Measurements from ENCODE around the gene DGCR6L. TPM values are rescaled to one million over a fixed set of nuclear protein-coding genes. Genes with fewer than 3 reads are reported as not detected.
"Not testable (repeated sequence)": the region's sequence is repeated elsewhere in the genome, so short reads cannot be mapped to it uniquely, and the experiment has no call there.

DGCR6L gene
- total RNA-seq, 1 experiment from 2014 or later: 37.4 TPM

DNA sequence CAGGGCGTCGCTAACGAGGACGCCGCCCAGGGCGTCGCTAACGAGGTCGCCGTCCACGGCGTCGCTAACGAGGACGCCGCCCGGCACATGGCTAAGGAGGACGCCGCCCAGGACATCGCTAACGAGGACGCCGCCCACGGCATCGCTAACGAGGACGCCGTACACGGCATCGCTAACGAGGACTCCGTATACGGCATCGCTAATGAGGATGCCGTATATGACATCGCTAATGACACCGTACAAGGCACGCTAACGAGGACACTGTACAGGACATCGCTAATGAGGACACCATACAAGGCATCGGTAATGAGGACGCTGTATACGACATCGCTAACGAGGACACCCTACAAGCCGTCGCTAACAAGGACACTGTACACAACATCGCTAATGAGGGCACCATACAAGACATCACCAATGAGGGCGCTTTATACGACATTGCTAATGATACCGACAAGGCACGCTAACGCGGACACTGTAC is 41.9 kb upstream of the DGCR6L start:
- H3K27ac Mint-ChIP-seq (ENCODE audit: unreplicated experiment); DNase-seq; CTCF ChIA-PET: not testable (repeated sequence)

DNA sequence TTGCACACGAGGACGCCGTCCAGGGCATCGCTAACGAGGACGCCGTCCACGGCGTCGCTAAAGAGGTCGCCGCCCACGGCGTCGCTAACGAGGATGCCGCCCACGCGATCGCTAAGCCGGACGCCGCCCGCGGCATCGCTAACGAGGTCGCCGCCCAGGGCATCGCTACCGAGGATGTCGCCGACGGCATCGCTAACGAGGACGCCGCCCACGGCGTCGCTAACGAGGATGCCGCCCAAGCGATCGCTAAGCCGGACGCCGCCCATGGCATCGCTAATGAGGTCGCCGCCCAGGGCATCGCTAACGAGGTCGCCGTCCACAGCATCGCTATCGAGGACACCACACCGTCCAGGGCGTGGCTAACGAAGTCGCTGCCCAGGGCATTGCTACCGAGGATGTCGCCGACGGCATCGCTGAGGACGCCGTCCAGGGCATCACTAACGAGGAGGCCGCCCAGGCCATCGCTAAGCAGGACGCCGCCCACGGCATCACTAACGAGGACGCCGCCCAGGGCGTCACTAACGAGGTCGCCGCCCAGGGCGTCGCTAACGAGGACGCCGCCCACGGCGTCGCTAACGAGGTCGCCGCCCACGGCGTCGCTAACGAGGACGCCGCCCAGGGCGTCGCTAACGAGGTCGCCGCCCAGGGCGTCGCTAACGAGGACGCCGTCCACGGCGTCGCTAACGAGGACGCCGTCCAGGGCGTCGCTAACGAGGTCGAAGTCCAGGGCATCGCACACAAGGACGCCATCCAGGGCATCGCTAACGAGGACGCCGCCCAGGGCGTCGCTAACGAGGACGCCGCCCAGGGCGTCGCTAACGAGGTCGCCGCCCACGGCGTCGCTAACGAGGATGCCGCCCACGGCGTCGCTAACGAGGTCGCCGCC is 41.2 kb upstream of the DGCR6L start:
- DNase-seq; H3K27me3 Mint-ChIP-seq (ENCODE audit: insufficient read depth, unreplicated experiment); H3K27me3 ChIP-seq (replicated peaks; ENCODE audit: control insufficient read depth, insufficient read depth, low read length); BruUV-seq (replicated peaks); H3K4me3 ChIP-seq (ENCODE audit: low read depth, low read length); H3K9me3 Mint-ChIP-seq (ENCODE audit: unreplicated experiment); H3K4me3 Mint-ChIP-seq (ENCODE audit: unreplicated experiment); H3K4me1 Mint-ChIP-seq (ENCODE audit: low read depth, unreplicated experiment); H3K9me3 ChIP-seq; intact Hi-C loops (cut with micrococcal nuclease; ENCODE audit: unreplicated experiment); H3K36me3 ChIP-seq (ENCODE audit: control insufficient read depth, insufficient read depth, low read length); POLR2A ChIA-PET; H3K27ac Mint-ChIP-seq (ENCODE audit: unreplicated experiment); H3K4me1 ChIP-seq; CTCF ChIA-PET: not testable (repeated sequence)
- H3K36me3 Mint-ChIP-seq (ENCODE audit: insufficient read depth, unreplicated experiment): peaks cover 19% of the 10 kb centered on the region

More for the DNA sequence above, 41.9 kb upstream of the DGCR6L start:
- H3K4me3 ChIP-seq (ENCODE audit: low read depth, low read length); H3K9me3 Mint-ChIP-seq (ENCODE audit: unreplicated experiment); BruUV-seq (replicated peaks); intact Hi-C loops (cut with micrococcal nuclease; ENCODE audit: unreplicated experiment); H3K9me3 ChIP-seq; H3K4me1 ChIP-seq; H3K27me3 Mint-ChIP-seq (ENCODE audit: insufficient read depth, unreplicated experiment); H3K36me3 ChIP-seq (ENCODE audit: control insufficient read depth, insufficient read depth, low read length); H3K4me1 Mint-ChIP-seq (ENCODE audit: low read depth, unreplicated experiment); POLR2A ChIA-PET; H3K4me3 Mint-ChIP-seq (ENCODE audit: unreplicated experiment); H3K27me3 ChIP-seq (replicated peaks; ENCODE audit: control insufficient read depth, insufficient read depth, low read length): not testable (repeated sequence)
- H3K36me3 Mint-ChIP-seq (ENCODE audit: insufficient read depth, unreplicated experiment): peaks cover 12% of the 10 kb centered on the region

DNA sequence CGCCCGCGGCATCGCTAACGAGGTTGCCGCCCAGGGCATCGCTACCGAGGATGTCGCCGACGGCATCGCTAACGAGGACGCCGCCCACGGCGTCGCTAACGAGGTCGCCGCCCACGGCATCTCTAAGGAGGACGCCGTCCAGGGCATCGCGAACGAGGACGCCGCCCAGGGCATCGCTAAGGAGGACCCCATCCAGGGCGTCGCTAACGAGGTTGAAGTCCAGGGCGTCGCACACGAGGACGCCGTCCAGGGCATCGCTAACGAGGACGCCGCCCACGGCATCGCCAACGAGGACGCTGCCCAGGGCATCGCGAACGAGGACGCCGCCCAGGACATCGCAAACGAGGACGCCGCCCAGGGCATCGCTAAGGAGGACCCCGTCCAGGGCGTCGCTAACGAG is 40.4 kb upstream of the DGCR6L start:
- H3K36me3 Mint-ChIP-seq (ENCODE audit: insufficient read depth, unreplicated experiment): peaks cover 23% of the 10 kb centered on the region
- H3K4me3 Mint-ChIP-seq (ENCODE audit: unreplicated experiment); CTCF ChIA-PET; DNase-seq; H3K36me3 ChIP-seq (ENCODE audit: control insufficient read depth, insufficient read depth, low read length); H3K27ac Mint-ChIP-seq (ENCODE audit: unreplicated experiment); H3K9me3 Mint-ChIP-seq (ENCODE audit: unreplicated experiment); intact Hi-C loops (cut with micrococcal nuclease; ENCODE audit: unreplicated experiment); BruUV-seq (replicated peaks); POLR2A ChIA-PET; H3K9me3 ChIP-seq; H3K4me3 ChIP-seq (ENCODE audit: low read depth, low read length); H3K4me1 Mint-ChIP-seq (ENCODE audit: low read depth, unreplicated experiment); H3K4me1 ChIP-seq; H3K27me3 ChIP-seq (replicated peaks; ENCODE audit: control insufficient read depth, insufficient read depth, low read length); H3K27me3 Mint-ChIP-seq (ENCODE audit: insufficient read depth, unreplicated experiment): not testable (repeated sequence)

DNA sequence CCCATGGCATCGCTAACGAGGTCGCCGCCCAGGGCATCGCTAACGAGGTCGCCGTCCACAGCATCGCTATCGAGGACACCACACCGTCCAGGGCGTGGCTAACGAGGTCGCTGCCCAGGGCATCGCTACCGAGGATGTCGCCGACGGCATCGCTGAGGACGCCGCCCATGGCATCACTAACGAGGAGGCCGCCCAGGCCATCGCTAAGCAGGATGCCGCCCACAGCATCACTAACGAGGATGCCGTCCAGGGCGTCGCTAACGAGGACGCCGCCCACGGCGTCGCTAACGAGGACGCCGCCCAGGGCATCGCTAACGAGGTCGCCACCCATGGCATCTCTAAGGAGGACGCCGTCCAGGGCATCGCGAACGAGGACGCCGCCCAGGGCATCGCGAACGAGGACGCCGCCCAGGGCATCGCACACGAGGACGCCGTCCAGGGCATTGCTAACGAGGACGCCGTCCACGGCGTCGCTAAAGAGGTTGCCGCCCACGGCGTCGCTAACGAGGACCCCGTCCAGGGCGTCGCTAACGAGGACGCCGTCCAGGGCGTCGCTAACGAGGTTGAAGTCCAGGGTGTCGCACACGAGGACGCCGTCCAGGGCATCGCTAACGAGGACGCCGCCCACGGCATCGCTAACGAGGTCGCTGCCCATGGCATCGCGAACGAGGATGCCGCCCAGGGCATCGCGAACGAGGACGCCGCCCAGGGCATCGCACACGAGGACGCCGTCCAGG is 38.8 kb upstream of the DGCR6L start:
- POLR2A ChIA-PET; BruUV-seq (replicated peaks); H3K36me3 ChIP-seq (ENCODE audit: control insufficient read depth, insufficient read depth, low read length); H3K4me3 ChIP-seq (ENCODE audit: low read depth, low read length); H3K27ac Mint-ChIP-seq (ENCODE audit: unreplicated experiment); H3K9me3 ChIP-seq; intact Hi-C loops (cut with micrococcal nuclease; ENCODE audit: unreplicated experiment); H3K4me1 ChIP-seq; H3K4me1 Mint-ChIP-seq (ENCODE audit: low read depth, unreplicated experiment); H3K27me3 Mint-ChIP-seq (ENCODE audit: insufficient read depth, unreplicated experiment); DNase-seq; H3K27me3 ChIP-seq (replicated peaks; ENCODE audit: control insufficient read depth, insufficient read depth, low read length); H3K4me3 Mint-ChIP-seq (ENCODE audit: unreplicated experiment); CTCF ChIA-PET; H3K9me3 Mint-ChIP-seq (ENCODE audit: unreplicated experiment): not testable (repeated sequence)
- peaks cover 23% of the 10 kb centered on the region for H3K36me3 Mint-ChIP-seq (ENCODE audit: insufficient read depth, unreplicated experiment)

DNA sequence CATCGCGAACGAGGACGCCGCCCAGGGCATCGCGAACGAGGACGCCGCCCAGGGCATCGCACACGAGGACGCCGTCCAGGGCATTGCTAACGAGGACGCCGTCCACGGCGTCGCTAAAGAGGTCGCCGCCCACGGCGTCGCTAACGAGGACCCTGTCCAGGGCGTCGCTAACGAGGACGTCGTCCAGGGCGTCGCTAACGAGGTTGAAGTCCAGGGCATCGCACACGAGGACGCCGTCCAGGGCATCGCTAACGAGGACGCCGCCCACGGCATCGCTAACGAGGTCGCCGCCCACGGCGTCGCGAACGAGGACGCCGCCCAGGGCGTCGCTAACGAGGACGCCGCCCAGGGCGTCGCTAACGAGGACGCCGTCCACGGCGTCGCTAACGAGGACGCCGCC is 38.1 kb upstream of the DGCR6L start:
- H3K27me3 ChIP-seq (replicated peaks; ENCODE audit: control insufficient read depth, insufficient read depth, low read length); H3K4me3 ChIP-seq (ENCODE audit: low read depth, low read length); BruUV-seq (replicated peaks); H3K9me3 ChIP-seq; intact Hi-C loops (cut with micrococcal nuclease; ENCODE audit: unreplicated experiment); H3K4me3 Mint-ChIP-seq (ENCODE audit: unreplicated experiment); CTCF ChIA-PET; H3K9me3 Mint-ChIP-seq (ENCODE audit: unreplicated experiment); DNase-seq; H3K27me3 Mint-ChIP-seq (ENCODE audit: insufficient read depth, unreplicated experiment); POLR2A ChIA-PET; H3K4me1 Mint-ChIP-seq (ENCODE audit: low read depth, unreplicated experiment); H3K27ac Mint-ChIP-seq (ENCODE audit: unreplicated experiment); H3K4me1 ChIP-seq; H3K36me3 ChIP-seq (ENCODE audit: control insufficient read depth, insufficient read depth, low read length): not testable (repeated sequence)
- peaks cover 23% of the 10 kb centered on the region for H3K36me3 Mint-ChIP-seq (ENCODE audit: insufficient read depth, unreplicated experiment)

DNA sequence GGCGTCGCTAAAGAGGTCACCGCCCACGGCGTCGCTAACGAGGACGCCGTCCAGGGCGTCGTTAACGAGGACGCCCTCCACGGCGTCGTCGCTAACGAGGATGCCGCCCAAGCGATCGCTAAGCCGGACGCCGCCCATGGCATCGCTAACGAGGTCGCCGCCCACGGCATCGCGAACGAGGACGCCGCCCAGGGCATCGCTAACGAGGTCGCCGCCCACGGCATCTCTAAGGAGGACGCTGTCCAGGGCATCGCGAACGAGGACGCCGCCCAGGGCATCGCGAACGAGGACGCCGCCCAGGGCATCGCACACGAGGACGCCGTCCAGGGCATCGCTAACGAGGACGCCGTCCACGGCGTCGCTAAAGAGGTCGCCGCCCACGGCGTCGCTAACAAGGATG is 37.0 kb upstream of the DGCR6L start:
- POLR2A ChIA-PET; H3K27ac Mint-ChIP-seq (ENCODE audit: unreplicated experiment); CTCF ChIA-PET; H3K4me1 Mint-ChIP-seq (ENCODE audit: low read depth, unreplicated experiment); intact Hi-C loops (cut with micrococcal nuclease; ENCODE audit: unreplicated experiment); H3K4me3 ChIP-seq (ENCODE audit: low read depth, low read length); H3K9me3 ChIP-seq; H3K27me3 ChIP-seq (replicated peaks; ENCODE audit: control insufficient read depth, insufficient read depth, low read length); H3K27me3 Mint-ChIP-seq (ENCODE audit: insufficient read depth, unreplicated experiment); H3K9me3 Mint-ChIP-seq (ENCODE audit: unreplicated experiment); H3K4me1 ChIP-seq; H3K36me3 ChIP-seq (ENCODE audit: control insufficient read depth, insufficient read depth, low read length); H3K4me3 Mint-ChIP-seq (ENCODE audit: unreplicated experiment); BruUV-seq (replicated peaks); DNase-seq: not testable (repeated sequence)
- H3K36me3 Mint-ChIP-seq (ENCODE audit: insufficient read depth, unreplicated experiment): peaks cover 23% of the 10 kb centered on the region
